ENCODE results near the gene LPP. TPM values are rescaled to one million over a fixed set of nuclear protein-coding genes. Genes with fewer than 3 reads are reported as not detected.
"Not testable (repeated sequence)": the region's sequence is repeated elsewhere in the genome, so short reads cannot be mapped to it uniquely, and the experiment has no call there.

The LPP gene
- total RNA-seq, 4 donors from 2014 or later = 183 to 293 (median 242) TPM

- peaks cover 0 to 24% (median 8%) of the 10 kb centered on the region in 3 donors for H3K36me3 ChIP-seq
- H3K4me1 ChIP-seq = peaks cover 0 to 42% (median 3%) of the 10 kb centered on the region in 4 donors
- H3K4me3 ChIP-seq = no peak overlapping the region
- H3K27ac ChIP-seq = no peak overlapping the region
- peaks cover 0 to 5% (median 2%) of the 10 kb centered on the region in 4 donors for H3K9me3 ChIP-seq
- no peak for DNase-seq (ENCODE audit: low spot score in 2 of 2)
- TF ChIP-seq CTCF (IDR thresholded peaks at IDR 0.05) = no peak
- TF ChIP-seq POLR2A (IDR thresholded peaks at IDR 0.05) = no peak
- no peak for TF ChIP-seq EP300 (IDR thresholded peaks at IDR 0.05)
- H3K27me3 ChIP-seq = no peaks in the 10 kb centered on the region
These were observed 453.9 kb downstream of the LPP start for GRCh38 chr3:188607805-188608315.

DNA sequence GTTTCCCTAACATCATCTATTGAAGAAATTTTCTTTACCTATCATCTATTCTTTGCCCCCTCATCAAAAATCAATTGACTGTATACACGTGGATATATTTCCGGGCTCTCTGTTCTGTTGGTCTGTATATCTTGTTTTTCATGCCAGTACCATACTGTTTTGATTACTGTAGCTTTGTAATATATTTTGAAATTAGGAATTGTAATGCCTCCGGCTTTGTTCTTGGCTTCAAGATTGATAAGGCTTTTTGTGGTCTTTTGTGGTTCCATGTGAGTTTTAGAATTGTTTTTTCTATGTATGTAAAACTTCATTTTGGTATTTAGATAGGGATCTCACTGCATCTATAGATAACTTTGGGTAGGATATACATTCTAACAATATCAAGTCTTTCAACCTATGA lies 454.4 kb downstream of the LPP start:
- Histone ChIP-seq H3K4me3 (no peak overlapping the region), H3K36me3 (peaks cover 0 to 24% (median 8%) of the 10 kb centered on the region in 3 donors), H3K27ac (no peak overlapping the region), H3K27me3 (no peaks in the 10 kb centered on the region), H3K4me1 (peaks cover 0 to 45% (median 3%) of the 10 kb centered on the region in 4 donors), H3K9me3 (peaks cover 0 to 5% (median 2%) of the 10 kb centered on the region in 4 donors)
- WGBS, 2 donors = 99% methylated on average over 3 of the region's 3 CpGs
- no peak for DNase-seq (ENCODE audit: low spot score in 2 of 2)
- TF ChIP-seq POLR2A (IDR thresholded peaks at IDR 0.05) = no peak
- no peak for TF ChIP-seq CTCF (IDR thresholded peaks at IDR 0.05)
- no peak for TF ChIP-seq EP300 (IDR thresholded peaks at IDR 0.05)

DNA sequence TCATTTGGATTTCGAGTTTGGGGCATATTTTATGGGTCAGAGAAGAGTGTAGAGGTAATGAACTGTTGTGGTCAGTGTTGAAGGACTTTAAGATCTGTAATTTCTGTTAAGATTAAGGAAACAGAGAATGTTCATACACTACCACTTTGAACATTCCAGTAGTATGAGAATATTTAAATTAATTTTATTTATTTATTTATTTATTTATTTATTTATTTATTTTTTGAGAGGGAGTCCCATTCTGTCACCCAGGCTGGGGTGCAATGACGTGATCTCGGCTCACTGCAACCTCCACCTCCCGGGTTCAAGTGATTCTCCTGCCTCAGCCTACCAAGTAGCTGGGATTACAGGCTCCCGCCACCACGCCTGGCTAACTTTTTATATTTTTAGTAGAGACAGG lies 459.8 kb downstream of the LPP start:
- not testable (repeated sequence) for H3K4me3 ChIP-seq; H3K27me3 ChIP-seq; DNase-seq (ENCODE audit: low spot score in 2 of 2); H3K27ac ChIP-seq; H3K9me3 ChIP-seq
- Histone ChIP-seq H3K4me1 (peaks cover 0 to 18% (median 0%) of the 10 kb centered on the region in 4 donors), H3K36me3 (peaks cover 0 to 24% (median 8%) of the 10 kb centered on the region in 3 donors)
- 93 to 94% methylated on average over 6 of the region's 6 CpGs for WGBS, 2 donors

- peaks cover 0 to 18% (median 0%) of the 10 kb centered on the region in 4 donors for H3K4me1 ChIP-seq
- H3K27ac ChIP-seq = no peak overlapping the region
- H3K27me3 ChIP-seq = no peaks in the 10 kb centered on the region
- H3K4me3 ChIP-seq = no peak overlapping the region
- H3K36me3 ChIP-seq = no peaks in the 10 kb centered on the region
- H3K9me3 ChIP-seq = no peaks in the 10 kb centered on the region
- WGBS, 2 donors = 71 to 79% methylated on average over 2 of the region's 2 CpGs
- DNase-seq (ENCODE audit: low spot score in 2 of 2) = no peak
- TF ChIP-seq POLR2A (IDR thresholded peaks at IDR 0.05) = no peak
- TF ChIP-seq CTCF (IDR thresholded peaks at IDR 0.05) = no peak
- TF ChIP-seq EP300 (IDR thresholded peaks at IDR 0.05) = no peak
These were observed 463.3 kb downstream of the LPP start for GRCh38 chr3:188617270-188617669.

DNA sequence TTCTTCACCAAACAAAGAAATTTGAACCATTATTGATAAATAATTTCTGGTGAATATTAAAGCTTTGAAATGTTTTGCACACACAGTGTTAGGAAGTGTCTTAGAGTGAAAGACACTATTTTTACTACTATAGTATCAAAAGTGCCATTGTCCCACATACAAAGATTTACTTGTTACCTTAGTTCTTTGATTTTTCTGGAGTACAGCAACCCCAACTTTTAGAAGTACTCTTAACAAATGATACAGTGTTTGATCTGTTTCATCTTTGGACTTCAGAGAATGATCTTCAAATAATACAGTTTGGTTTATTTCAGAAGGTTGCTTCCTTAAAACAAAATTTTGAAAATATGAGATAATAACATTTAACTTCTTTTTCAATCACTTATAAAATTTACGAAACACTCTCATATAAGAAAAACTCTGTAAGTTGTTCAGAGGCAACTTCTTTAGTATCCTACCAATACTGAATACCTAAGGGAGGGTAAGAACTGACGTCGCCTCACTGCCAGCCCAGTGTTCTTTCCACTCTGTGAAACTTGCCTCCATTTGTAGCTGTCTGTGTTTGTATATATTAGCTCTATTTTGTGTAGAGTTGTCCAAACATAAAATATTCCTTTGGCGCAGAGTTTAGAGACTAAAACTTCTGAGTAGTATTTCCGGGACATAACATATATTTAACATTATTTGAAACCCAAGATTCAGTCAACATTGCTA lies 464.2 kb downstream of the LPP start:
- 92 to 95% methylated on average over 5 of the region's 5 CpGs for WGBS, 2 donors
- Histone ChIP-seq H3K9me3 (no peaks in the 10 kb centered on the region), H3K4me1 (peaks cover 0 to 12% (median 0%) of the 10 kb centered on the region in 4 donors), H3K27me3 (no peaks in the 10 kb centered on the region), H3K27ac (no peak overlapping the region), H3K4me3 (no peak overlapping the region), H3K36me3 (no peaks in the 10 kb centered on the region)
- TF ChIP-seq POLR2A (IDR thresholded peaks at IDR 0.05) (no peak), CTCF (IDR thresholded peaks at IDR 0.05) (no peak), EP300 (IDR thresholded peaks at IDR 0.05) (no peak)
- DNase-seq (ENCODE audit: low spot score in 2 of 2) = no peak

All from tibial nerve (tissue), 4 donors.